DND-41 (cell line): Measurements from ENCODE around the gene KCNT1.

ENCODE experiments used
- ATAC-seq: fragments of 200-7000 bp; cut with Tn5 transposase; 3 replicates; pipeline ENCODE4 v1.9.1; 2021; ENCODE audit warnings: low read depth; ENCODE audit not compliant: insufficient read depth
- DNase-seq: peaks from one replicate; pipeline ENCODE4 v3.0.0-alpha.2; 2020
- H2AFZ ChIP-seq: 2 replicates; pipeline ENCODE4 v1.6.0; 2012; ENCODE audit warnings: low read depth, low read length
- H3K27ac ChIP-seq: 2 replicates; pipeline ENCODE4 v1.5.1; 2012; ENCODE audit warnings: low read length, inconsistent platforms
- H3K27me3 ChIP-seq: fragments of 200-600 bp; sonication (generic); 2 replicates; pipeline ENCODE4 v1.6.0; 2012; ENCODE audit warnings: low read length, mild to moderate bottlenecking, inconsistent platforms; ENCODE audit not compliant: insufficient read depth, poor library complexity
- H3K36me3 ChIP-seq: 2 replicates; pipeline ENCODE4 v1.5.1; 2012; ENCODE audit warnings: low read length, inconsistent platforms; ENCODE audit not compliant: insufficient read depth
- H3K4me1 ChIP-seq: 2 replicates; pipeline ENCODE4 v1.5.1; 2012; ENCODE audit warnings: mild to moderate bottlenecking, low read length; ENCODE audit not compliant: insufficient read depth
- H3K4me2 ChIP-seq: 2 replicates; pipeline ENCODE4 v1.6.0; 2012; ENCODE audit warnings: mild to moderate bottlenecking, moderate library complexity, low read length, inconsistent platforms; ENCODE audit not compliant: insufficient read depth
- H3K4me3 ChIP-seq, 2 experiments: fragments of 200-600 bp in 1 of 2; shearing (Covaris generic) in 1 of 2; 2 replicates each; pipeline ENCODE4 v1.5.1; 2012 to 2016; ENCODE audit warnings: inconsistent platforms in 2 of 2, low read length in 2 of 2, mild to moderate bottlenecking in 2 of 2, low read depth in 1 of 2, moderate library complexity in 1 of 2
- H3K79me2 ChIP-seq: 2 replicates; pipeline ENCODE4 v1.6.0; 2012; ENCODE audit warnings: low read length, inconsistent platforms; ENCODE audit not compliant: insufficient read depth
- H3K9ac ChIP-seq: 2 replicates; pipeline ENCODE4 v1.6.0; 2012; ENCODE audit warnings: low read depth, mild to moderate bottlenecking, inconsistent platforms, low read length, moderate library complexity
- H3K9me3 ChIP-seq: 2 replicates; pipeline ENCODE4 v1.5.1; 2012; ENCODE audit warnings: low read length, moderate library complexity, mild to moderate bottlenecking, inconsistent platforms; ENCODE audit not compliant: insufficient read depth, severe bottlenecking
- H4K20me1 ChIP-seq: 2 replicates; pipeline ENCODE4 v1.6.0; 2012; ENCODE audit warnings: low read length; ENCODE audit not compliant: insufficient read depth
- CTCF ChIP-seq: IDR thresholded peaks from 2 replicates; pipeline ENCODE4 v1.5.1; 2012; ENCODE audit warnings: borderline replicate concordance, low read length, moderate library complexity, mild to moderate bottlenecking; ENCODE audit not compliant: poor library complexity, severe bottlenecking; ENCODE audit errors: extremely low read depth
- EZH2 ChIP-seq: IDR thresholded peaks from 3 replicates; pipeline ENCODE4 v1.6.1; 2012; ENCODE audit warnings: borderline replicate concordance, low read depth, mild to moderate bottlenecking, moderate library complexity, low read length, inconsistent platforms; ENCODE audit not compliant: severe bottlenecking

The KCNT1 gene

DNA sequence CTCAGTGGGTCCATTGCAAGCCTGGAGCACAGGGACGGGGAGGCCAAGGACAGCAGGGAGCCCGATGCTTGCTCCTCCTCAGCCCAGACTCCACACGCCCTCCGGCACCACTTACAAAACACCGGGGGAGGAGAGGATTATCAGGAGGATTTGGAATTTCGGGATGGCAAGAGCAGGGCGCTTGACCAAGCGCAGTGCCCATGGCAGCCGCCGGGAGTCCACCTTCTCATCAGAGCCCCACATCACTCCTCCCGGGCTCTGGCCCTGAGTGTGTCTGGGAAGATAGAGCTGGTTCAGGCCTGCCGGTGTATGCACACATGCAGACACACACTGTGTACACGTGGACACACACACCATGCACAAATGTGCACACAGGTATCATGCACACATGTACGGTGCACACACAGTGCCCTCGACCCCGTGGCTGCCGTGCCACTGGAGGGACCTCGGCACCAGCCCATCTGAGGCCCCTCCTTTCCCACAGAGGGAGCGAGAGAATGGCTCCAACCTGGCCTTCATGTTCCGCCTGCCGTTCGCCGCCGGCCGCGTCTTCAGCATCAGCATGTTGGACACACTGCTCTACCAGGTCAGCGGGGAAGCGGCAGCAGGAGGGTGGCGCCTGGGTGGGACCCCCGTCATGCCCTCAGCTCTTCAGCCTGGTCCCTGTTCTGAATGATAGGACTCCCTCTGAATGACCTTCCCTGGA lies 81.7 kb downstream of the KCNT1 start:
- no peak overlapping the region for H3K27ac ChIP-seq
- no peak overlapping the region for H3K4me3 ChIP-seq
- no peaks in the 10 kb centered on the region for H3K79me2 ChIP-seq
- no peaks in the 10 kb centered on the region for H3K9me3 ChIP-seq
- H3K36me3 ChIP-seq: no peaks in the 10 kb centered on the region
- H4K20me1 ChIP-seq: no peaks in the 10 kb centered on the region; the same call in 1 of the 2 replicates
- H2AFZ ChIP-seq: no peak overlapping the region
- DNase-seq (no peak), ATAC-seq (no peak)
- H3K9ac ChIP-seq: no peak overlapping the region
- H3K4me1 ChIP-seq: no peaks in the 10 kb centered on the region
- TF ChIP-seq EZH2: no peak
- no peak overlapping the region for H3K4me2 ChIP-seq
- H3K27me3 ChIP-seq: no peaks in the 10 kb centered on the region

DNA sequence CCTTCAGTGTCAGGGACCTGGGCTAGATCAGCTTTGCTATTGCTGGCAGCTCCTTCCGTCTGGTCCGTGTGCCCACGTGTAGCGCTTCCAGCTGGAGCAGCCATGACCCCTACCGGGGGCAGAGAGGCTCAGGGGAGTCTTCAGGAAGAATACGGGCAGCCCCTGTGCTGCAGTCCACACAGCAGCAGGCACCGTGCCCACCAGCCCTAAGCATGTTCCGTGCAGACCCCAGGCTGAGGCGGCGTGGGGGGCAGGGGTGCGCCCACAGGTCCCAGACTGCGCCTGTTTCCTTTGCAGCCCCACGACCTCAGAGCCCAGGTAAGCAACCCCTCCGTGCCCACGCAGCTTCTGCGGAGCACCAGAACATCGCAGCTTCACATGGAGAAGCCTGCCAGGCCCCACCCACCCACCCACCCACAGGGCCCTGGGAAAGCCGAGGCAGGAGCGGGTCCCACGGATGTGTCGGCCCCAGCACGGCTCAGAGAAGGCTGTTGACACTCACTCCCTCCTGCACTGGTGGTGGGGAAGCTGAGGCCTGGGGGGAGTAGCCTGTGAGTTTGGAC lies 83.1 kb downstream of the KCNT1 start:
- H3K9me3 ChIP-seq: no peaks in the 10 kb centered on the region
- H3K27me3 ChIP-seq: no peaks in the 10 kb centered on the region
- no peak for DNase-seq
- H3K4me3 ChIP-seq: no peak overlapping the region
- no peaks in the 10 kb centered on the region for H3K4me1 ChIP-seq
- H3K27ac ChIP-seq: no peak overlapping the region
- no peak overlapping the region for H3K4me2 ChIP-seq
- no peaks in the 10 kb centered on the region for H3K36me3 ChIP-seq
- no peak overlapping the region for H2AFZ ChIP-seq
- H3K79me2 ChIP-seq: no peaks in the 10 kb centered on the region
- ATAC-seq: no peak
- no peaks in the 10 kb centered on the region; the same call in 1 of the 2 replicates for H4K20me1 ChIP-seq
- no peak overlapping the region for H3K9ac ChIP-seq
- no peak for TF ChIP-seq EZH2
- no peak for TF ChIP-seq CTCF

GRCh38 chr9:135786146-135786690 lies 84.2 kb downstream of the KCNT1 start:
- H3K9ac ChIP-seq: no peak overlapping the region
- H3K79me2 ChIP-seq: no peaks in the 10 kb centered on the region
- no peak overlapping the region for H3K4me3 ChIP-seq
- no peaks in the 10 kb centered on the region for H3K9me3 ChIP-seq
- no peak overlapping the region for H2AFZ ChIP-seq
- DNase-seq: no peak
- no peaks in the 10 kb centered on the region for H3K36me3 ChIP-seq
- no peak for ATAC-seq
- H3K4me1 ChIP-seq: no peaks in the 10 kb centered on the region
- H4K20me1 ChIP-seq: no peaks in the 10 kb centered on the region; the same call in none of the 2 replicates
- H3K4me2 ChIP-seq: no peak overlapping the region
- H3K27me3 ChIP-seq: no peaks in the 10 kb centered on the region
- TF ChIP-seq CTCF: no peak
- no peak for TF ChIP-seq EZH2
- no peak overlapping the region for H3K27ac ChIP-seq

DNA sequence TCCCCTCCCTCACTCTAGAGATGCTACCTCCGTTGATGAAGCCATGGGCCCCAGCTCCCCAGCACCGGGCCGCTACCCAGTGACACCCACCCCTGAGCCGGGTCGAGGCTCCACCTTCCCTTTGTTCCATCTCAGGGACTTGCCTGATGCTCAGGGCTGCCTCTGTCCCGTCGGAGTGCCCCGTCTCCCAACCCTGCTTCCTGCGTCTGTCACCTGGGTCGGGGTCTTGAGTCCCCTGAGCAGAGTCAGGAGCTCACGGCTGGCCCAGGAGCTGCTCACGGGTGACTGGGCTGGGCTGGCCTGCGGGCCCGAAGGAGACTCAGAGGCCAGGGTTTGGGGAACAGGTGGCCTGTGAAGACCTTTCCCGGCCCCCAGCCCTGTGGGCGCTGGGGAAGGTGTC lies 85.3 kb downstream of the KCNT1 start:
- H3K79me2 ChIP-seq: no peaks in the 10 kb centered on the region
- no peaks in the 10 kb centered on the region for H3K36me3 ChIP-seq
- DNase-seq (no peak), ATAC-seq (no peak)
- no peak overlapping the region for H3K4me2 ChIP-seq
- no peak overlapping the region for H3K4me3 ChIP-seq
- no peaks in the 10 kb centered on the region; the same call in none of the 2 replicates for H4K20me1 ChIP-seq
- no peak overlapping the region for H3K27ac ChIP-seq
- TF ChIP-seq CTCF (no peak), EZH2 (no peak)
- H3K9ac ChIP-seq: no peak overlapping the region
- H3K27me3 ChIP-seq: no peaks in the 10 kb centered on the region
- H2AFZ ChIP-seq: no peak overlapping the region
- H3K4me1 ChIP-seq: no peaks in the 10 kb centered on the region
- no peaks in the 10 kb centered on the region for H3K9me3 ChIP-seq
